GM19452 (cell line): ENCODE data around the gene EAF1.
"Not testable (repeated sequence)": the region's sequence is repeated elsewhere in the genome, so short reads cannot be mapped to it uniquely, and the experiment has no call there.

Experiments
- ATAC-seq: cut with Tn5 transposase; IDR thresholded peaks from one replicate; pipeline ENCODE4 v1.9.1; 2021; ENCODE audit not compliant: unreplicated experiment

EAF1 gene

DNA sequence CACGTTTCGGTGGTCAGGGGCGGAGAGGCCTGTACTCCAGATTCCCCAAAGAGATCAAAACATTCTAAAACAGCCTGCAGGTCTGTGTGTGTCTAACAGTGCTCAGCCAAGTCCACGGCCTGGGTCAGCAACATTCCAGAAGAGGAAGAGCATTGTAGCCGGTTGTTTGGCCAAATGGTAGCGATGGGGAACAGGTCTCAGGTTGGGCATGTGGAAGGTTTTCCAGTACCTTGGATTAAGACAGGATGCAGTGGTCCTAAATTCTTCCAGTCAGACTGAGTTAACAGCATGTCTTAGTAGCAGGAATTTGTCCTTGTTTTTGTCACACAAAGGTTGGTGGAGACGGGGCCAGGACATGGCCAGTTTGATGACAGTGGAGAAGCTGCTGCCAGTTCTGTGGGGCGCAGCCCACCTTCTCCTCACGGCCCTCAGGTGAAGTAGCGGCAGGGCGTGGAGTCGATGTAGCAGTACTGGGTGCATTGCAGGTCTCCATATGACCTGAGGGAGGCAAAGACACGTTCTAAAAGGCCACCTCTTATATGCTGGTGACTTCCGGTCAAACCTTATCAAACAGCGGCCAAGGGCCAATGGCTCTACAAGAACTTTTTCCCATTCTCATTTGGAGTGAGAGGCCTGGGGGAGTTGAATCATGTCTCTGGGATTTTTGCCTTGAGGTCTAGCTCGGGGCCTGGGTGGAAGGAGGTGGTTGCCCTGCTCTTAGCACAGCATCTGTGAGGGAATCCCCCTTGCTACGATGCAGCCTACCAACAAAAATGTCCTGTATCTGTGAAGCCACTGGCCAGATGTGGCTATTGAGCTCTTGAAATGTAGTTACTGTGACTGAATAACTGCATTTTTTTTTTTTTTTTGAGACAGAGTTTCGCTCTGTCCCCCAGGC is 24.1 kb downstream of the EAF1 start:
- no peak for ATAC-seq

DNA sequence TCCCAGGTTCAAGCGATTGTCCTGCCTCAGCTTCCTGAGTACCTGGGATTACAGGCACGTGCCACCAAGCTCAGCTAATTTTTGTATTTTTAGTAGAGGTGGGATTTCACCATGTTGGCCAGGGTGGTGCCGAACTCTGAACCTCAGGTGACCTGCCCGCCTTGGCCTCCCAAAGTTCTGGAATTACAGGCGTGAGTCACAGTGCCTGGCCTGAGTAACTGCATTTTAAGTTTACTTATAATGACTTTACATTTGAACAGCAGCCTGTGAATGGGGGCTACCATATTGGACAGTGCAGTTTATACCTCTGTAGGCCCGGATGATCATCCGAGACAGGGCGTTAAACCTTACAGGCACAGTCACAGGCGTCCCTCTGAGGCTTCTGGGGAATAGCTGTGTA is 24.8 kb downstream of the EAF1 start:
- no peak for ATAC-seq

DNA sequence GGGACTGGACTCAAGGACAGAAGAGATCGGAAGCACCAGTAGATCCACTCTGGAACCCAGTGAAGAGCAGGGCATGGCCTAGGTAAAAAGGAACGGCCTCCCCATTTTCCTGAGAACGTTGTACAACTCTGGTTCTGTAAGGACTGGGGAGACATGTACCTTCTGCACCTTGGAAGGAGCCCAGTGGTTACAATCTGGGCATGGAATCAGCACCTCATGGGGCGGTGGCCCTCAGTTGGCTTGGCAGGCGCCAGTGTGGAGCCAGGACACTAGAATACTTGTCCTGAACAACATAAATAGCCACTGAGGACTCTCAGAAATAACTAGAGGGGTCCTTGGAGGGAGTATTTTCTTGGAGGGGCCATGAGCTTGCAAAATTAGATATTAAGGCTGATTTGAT is 25.6 kb downstream of the EAF1 start:
- no peak for ATAC-seq

DNA sequence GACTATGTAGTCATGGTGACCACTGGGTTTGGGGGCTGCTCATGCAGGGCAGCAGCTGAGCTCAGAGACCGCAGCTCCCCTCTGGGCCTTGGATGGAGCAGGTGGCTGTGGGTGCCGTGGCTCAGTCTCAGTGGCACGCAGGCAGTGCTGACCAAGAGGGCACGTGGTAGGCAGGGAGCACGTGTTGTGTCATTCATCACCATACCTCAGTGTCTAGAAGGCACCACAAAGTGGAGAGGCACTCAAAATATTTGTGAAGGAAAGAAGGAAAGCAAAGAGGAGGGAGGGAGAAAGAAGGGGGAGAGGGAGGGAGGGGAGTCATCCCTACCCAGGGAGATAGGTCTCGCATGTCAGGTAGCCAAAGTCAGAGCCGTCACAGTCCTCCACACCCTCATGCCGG is 26.1 kb downstream of the EAF1 start:
- ATAC-seq, result no peak

DNA sequence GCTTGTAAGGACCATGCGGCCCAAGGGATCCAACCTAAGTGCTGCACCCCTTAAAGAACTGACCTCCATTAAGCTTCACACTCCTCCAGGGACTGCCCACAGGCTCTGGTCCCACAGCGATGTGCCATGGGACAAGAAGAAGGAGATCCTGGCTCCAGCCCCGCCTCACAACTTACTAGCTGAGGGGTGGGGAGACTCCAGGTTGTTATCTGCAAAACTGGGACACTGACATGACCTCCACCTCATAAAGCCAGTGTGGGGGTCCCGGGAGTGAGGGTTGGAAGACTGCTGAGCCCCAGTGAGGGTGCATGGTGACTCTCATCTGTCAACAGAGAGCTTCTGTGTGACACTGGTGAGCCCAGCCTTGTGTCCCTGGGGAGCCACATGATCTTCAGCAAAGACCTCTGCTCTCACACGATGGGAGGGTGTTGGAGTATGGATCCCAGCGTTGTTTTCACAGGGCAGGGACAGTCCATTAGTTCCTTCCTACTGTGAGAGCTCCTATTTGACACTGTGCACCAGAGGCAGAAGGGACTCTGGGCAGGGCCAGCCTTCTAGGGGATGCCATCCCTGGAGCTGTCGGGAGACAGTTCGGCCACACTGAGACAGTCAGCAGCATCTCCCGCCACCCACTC is 26.7 kb downstream of the EAF1 start:
- no peak for ATAC-seq

DNA sequence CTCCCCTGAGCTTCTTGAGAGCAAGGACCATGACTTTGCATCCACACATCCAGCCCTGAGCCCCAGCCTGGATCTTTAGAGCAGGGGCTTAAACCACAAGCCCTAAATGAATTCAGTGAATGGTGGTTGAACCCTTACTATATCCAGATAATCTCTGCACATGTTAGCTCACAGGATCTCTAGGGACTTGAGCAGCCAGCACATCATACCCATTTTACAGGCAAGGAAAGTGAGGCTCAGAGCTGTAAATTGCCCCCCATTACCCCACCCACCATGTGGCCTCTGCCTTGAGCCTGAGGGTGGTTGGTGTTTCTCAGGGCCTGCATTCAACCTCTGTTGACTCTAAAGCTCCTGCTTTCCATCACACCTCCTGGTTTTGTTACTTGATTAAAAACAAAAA is 27.6 kb downstream of the EAF1 start:
- ATAC-seq, result no peak

DNA sequence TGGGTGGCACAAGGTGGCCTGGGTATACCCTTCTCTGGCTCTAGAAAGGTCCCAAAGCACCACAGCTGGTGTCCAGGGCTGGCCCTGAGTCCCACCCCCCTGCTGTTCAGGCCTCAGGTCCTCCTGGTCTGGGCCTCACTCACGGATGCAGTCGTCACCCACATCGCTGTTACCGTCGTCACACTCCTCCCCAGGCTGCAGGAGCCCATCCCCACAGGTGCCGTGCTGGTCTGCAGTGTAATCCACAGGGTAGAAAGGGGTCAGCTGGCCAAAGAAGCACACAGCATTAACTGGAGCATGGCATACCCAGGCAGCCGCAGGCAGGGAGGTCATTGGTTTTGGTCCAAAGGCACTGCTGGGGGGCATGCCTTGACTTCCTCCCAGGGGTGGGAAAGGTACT is 28.4 kb downstream of the EAF1 start:
- no peak for ATAC-seq

DNA sequence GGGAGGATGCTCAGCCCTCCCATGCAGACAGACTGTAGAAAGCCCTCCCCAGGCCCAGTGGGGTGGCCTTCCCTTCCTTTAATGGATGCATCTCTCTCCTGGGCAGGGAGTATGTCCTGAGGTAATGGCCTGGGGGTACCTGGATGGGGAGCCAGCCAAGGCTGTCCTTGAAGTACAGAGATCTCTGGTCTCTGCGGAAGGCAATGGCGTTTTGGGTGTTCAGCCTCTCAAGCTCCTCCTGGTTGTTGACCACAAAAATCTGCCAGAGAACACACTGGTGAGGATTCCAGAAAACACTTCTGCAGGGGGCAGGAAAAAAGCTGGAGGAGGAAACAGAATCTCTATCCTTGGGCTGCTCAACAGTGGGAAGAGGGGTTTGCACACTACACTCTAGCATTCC is 28.9 kb downstream of the EAF1 start:
- ATAC-seq, result no peak

DNA sequence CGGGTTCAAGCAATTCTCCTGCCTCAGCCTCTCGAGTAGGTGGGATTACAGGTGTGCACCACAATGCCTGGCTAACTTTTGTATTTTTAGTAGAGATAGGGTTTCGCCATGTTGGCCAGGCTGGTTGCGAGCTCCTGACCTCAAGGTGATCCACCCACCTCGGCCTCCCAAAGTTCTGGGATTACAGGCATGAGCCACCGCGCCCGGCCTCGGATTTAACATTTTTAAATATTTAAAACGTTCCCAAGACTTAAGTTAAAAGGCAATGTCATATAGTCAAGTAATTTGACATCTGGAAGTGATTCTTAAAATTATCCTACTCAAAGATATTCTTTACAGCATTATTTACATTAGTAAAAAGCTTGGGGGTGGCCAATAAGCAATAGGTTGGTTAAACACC is 29.5 kb downstream of the EAF1 start:
- ATAC-seq, result not testable (repeated sequence)

DNA sequence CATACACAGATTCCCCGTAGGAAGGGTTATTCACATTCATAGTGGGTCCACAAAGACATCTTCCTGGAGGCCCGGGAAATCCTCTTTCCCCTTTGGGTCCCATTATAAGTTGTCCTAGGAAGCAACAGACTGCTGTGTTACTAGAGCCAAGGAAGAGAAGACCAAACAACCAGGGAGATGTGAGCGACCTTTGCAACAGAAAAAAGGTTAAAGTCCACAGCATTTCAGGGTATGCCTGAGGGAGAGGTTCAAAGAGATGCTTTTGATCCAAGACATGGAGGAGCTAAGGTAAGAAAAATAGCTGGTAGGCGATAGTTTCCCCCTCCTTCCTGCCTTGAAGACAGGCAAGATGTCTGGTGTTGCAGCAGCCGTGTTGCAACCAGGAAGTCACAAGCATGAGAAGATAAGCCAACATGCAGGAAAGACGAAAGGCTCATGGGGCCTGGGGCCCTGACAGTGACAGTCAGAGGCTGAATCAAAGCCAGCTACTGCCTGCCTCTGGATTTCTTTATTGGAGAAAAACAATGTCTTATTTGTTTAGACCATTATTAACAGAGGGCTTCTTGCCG is 30.9 kb downstream of the EAF1 start:
- no peak for ATAC-seq

DNA sequence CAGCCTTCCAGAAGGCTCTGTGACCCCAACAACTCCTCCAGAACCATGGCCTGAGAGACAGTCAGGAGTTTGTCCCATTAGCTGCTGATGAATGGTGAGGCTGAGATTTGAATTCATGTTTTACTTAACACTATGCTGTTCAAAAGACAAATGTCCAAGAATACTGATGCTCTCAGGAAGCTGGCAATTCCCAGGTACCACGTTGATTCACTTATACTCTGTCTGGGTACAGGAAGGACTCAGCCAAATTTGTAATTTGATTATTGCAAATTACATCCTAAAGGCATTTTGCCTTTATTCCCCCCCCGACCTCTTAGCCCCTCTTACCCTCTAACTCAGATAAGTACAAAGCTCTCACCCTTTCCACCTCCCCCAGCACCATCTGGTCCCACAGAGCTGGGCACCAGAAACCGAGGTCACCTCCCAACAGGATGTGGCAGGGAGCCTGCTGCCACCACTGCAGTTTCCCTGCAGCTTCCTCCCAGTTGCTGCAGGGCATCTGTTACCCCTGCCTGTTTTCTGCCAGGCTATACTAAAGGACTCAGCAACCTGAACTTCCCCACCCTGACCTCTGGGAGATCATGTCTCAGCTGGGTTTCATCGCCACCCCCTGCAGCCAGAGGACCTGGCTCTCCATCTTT is 33.6 kb downstream of the EAF1 start:
- no peak for ATAC-seq

DNA sequence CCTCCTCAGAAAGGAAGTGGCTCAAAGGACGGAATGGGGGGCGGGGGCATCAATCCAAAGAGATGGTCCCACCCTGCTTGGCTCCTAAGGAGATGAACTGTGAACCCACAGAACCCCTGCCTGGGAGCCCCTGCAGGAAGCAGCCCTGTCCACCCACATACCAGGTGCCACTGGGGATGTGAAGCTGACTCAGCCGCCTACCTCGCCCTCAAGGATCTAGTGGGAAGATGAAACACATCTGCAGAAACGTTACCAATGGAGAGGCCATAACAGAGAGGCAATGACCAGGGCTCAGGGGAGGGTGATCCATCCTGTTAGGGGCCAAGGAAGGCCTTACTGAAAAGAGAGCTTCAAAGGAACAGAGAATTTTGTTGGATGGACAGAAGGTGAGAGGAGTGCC is 35.1 kb downstream of the EAF1 start:
- no peak for ATAC-seq

DNA sequence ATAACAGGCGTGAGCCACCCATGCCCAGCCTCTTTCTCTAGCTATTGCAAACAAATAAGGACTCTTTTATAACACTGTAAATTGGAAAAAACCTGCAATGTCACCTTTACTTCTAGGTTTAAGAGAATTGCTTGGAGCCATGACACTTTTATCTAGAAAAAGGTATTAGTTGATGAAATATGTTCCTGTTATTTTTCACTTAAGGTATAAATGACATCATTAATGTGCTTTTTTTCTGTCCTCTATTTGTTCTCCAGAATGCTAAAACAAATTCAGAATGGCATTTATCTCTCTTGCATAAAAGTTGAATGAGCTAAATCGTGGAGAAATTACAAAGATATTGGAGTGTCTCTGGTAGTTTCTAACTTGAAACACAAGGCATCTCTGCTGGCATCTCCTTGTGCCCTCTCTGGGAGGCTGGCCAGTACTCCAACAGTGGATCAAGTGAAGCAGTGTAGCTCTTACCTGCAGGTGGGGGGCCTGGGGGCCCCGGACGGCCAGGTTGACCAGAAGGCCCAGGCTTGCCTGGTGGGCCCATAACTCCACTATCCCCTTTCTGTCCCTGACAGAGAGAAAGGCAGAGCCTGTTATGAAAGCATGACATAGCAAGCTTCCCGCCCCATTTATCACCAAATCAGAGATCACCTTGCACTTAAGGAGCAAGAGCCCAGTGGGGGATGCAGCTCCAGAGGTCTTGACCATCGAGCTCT is 38.6 kb downstream of the EAF1 start:
- ATAC-seq, result no peak

DNA sequence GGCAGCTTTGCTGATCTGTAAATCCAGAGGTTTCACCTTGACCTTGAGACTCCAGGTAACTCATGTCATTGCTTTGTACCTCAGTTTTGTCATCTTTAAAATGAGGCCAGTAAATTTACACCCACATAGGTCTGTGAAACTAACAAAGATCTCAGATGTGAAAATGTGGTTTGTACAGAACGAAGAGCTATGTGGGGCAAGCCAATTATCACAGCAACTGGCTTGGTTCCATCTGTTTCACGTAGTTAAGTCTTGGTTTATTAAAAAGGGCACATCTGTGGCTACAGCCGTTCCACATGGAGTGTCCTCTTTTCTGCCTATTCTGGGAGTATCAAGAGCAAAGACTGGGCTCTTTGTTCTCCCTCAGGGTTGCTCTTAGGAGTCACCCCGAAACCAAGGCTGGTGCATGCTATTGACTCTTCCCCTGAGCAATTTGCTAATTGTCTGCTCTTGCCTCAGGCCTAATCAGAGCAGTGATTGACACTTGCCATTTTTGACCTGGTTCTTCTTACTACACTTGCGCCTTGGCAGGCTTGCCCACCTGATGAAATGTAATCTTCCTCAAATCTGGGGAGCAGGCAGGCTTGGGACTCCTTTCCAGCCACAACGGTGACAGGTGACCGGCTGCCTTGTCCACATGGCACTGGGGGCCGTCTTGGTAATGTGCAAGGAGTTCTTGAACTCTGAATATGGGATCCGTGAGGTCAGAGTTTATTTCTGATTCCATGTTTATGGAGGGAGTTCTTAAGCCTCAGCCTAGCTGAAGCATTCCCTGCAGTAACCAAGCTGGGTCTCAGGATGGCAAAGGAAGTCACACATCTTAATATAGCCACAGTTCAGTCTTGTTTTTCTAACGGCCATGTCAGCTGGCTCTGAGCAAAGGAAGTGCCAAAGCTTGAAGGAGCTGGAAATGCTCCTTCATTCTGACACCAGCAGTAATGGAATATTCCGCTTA is 40.1 kb downstream of the EAF1 start:
- ATAC-seq, result no peak

DNA sequence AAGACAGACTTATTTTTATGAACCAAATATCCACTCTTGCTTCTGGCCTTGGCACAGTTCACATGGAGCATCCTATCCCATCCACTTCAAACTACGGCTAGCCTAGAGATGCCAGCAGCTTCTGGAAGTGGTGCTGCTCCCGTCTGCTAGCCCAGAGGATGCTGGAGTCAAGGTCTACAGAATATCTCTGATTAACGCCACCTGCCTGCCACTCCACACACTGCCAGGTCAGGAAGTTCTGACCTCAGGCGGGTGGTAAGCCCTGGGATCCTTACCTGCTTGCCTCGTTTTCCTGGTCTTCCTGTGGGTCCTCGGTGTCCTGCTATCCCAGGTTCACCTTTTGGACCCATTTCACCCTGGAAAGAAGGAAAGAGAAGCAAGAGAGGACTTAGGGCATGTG is 42.9 kb downstream of the EAF1 start:
- no peak for ATAC-seq

DNA sequence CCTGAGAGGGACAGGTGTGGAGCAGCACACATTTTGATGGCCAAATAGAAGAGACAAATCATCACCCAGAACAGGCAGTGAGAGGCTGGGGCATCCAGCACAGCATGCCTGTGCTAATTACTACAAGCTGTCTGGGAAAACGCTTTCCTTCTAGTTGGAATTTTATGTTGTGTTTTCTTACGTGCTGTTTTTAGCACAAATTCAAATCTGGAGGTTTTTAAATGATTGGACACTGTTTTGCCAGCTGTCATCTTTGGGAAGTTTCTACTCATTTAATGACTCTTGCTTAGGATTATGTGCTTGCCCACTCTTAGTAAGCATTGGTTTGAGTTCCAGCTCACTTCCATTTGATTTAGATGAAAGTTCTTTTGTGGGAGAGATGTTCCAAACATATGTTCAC is 43.5 kb downstream of the EAF1 start:
- ATAC-seq, result no peak

DNA sequence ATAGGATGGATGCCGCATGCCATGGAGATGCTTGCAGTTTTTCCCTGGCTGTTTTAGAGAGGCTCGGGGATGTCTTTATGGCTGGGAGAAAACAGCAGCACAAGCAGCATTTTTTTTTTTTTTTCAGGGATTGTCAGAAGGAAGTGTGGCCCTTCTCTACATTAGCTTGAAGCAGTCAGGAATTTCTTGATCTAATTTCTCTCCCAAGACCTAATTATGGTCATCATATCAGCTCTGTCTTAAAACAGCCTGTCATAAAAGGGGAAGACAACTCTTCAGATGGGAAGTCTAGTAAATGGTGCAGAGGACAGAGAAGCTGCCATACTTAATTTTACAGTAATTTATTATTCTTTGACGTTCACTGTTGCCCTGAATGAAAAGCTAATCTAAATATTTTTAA is 44.5 kb downstream of the EAF1 start:
- ATAC-seq, result no peak

DNA sequence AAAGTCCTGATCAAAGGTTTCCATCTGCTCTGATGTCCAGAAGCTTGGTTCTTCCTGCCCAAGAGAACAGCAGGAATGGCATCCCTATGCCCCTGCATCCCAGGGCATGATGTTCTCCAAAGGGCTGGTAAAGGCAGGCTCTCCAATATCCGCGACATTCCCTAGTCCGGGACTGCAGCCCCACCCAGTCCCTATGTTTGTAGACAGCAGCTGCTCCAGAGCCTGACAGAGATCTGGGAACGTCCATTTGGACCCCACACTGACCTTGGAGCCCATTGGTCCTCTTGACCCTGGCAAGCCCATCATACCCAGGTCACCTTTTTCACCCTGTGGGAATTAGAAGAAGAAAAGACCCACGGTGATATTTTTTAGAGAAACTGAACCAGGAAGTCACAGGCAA is 47.8 kb downstream of the EAF1 start:
- ATAC-seq, result no peak

DNA sequence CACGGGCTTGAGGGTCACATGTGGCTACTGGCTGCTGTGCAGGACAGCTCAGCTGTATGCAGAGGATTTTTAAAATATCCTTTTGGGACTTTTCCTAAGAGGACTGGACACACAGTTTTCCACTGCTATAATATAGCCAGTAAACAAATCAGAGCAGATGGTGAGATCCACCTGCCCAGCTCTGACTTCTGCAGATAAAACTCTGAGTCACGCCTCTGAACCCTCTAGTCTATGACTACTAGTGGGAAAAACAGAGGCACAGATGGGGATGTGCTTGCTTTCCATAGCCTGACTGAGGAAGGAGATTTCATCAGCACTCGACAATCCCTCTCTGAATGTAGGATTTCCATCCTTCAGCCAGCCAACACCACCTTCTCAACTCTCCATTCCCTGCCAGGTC is 49.0 kb downstream of the EAF1 start:
- no peak for ATAC-seq
